Activated T-helper 2 cell treated with anti-CD3 and anti-CD28 coated beads, Interferon-gamma antibody, Interleukin-2, Interleukin-4, amounts not matched to agents 10 μg/mL and 5 μg/mL and 100 μg/mL, durations not matched to agents 14 hours and 24 hours and 36 hours (primary cell): ENCODE measurements around the gene JMJD4. TPM values are rescaled to one million over a fixed set of nuclear protein-coding genes. Genes with fewer than 3 reads are reported as not detected.
A peak's percentile ranks its signal among the peaks of the same experiment; 100 is the strongest.

Experiments
- DNase-seq: peaks from one replicate; pipeline ENCODE4 v3.0.0; 2021; ENCODE audit warnings: low spot score
- H3K27ac Mint-ChIP-seq: one replicate; pipeline ENCODE4 v1.8.0; 2021; ENCODE audit warnings: mixed read lengths
- H3K27me3 Mint-ChIP-seq: one replicate; pipeline ENCODE4 v1.8.0; 2021; ENCODE audit warnings: low read depth, mixed read lengths
- H3K36me3 Mint-ChIP-seq: one replicate; pipeline ENCODE4 v1.8.0; 2021; ENCODE audit warnings: low read depth, mixed read lengths
- H3K4me1 Mint-ChIP-seq: one replicate; pipeline ENCODE4 v1.8.0; 2021; ENCODE audit warnings: low read depth, mixed read lengths
- H3K4me3 Mint-ChIP-seq: one replicate; pipeline ENCODE4 v1.8.0; 2021; ENCODE audit warnings: low read depth, mild to moderate bottlenecking, moderate library complexity, mixed read lengths
- H3K9me3 Mint-ChIP-seq: one replicate; pipeline ENCODE4 v1.8.0; 2021; ENCODE audit warnings: mixed read lengths
- intact Hi-C: fragments of 100-400 bp; cut with micrococcal nuclease; formaldehyde crosslinking; loops from one replicate; pipeline ENCODE4 v1.15.1; 2023
- total RNA-seq: library from RNA; stranded (reverse); gene quantifications from 2 replicates; pipeline ENCODE4 v1.2.3, GENCODE V29; 2022

Gene JMJD4
- total RNA-seq, 1 donor from 2014 or later, result 26.6 TPM

- intact Hi-C loops, result loop anchor here (1.0 to 10.0 kb wide), 2 partner anchors 22 to 319 kb away; partner anchors contain the start of gene ARF1
- no peaks in the 10 kb centered on the region for H3K27me3 Mint-ChIP-seq
Measured at GRCh38 chr1:227766015-227766634, 31.0 kb upstream of the JMJD4 start.

GRCh38 chr1:227765261-227766014 is 30.3 kb upstream of the JMJD4 start:
- Mint-ChIP-seq H3K4me1 (peaks cover 72% of the 10 kb centered on the region), H3K4me3 (no peak overlapping the region), H3K27ac (no peak overlapping the region), H3K27me3 (no peaks in the 10 kb centered on the region), H3K36me3 (peaks cover 53% of the 10 kb centered on the region), H3K9me3 (no peaks in the 10 kb centered on the region)
- intact Hi-C loops, result loop anchor here (1.0 to 10.0 kb wide), 2 partner anchors 23 to 319 kb away; partner anchors contain the start of gene ARF1
- DNase-seq, result no peak

More at GRCh38 chr1:227766015-227766634, 31.0 kb upstream of the JMJD4 start:
- Mint-ChIP-seq H3K36me3 (peaks cover 48% of the 10 kb centered on the region), H3K9me3 (no peaks in the 10 kb centered on the region), H3K4me3 (peak overlapping the region; percentile 54), H3K4me1 (peaks cover 68% of the 10 kb centered on the region), H3K27ac (peak overlapping the region; percentile 65)
- peak; percentile 80 for DNase-seq

GRCh38 chr1:227764019-227764391 is 28.9 kb upstream of the JMJD4 start:
- Mint-ChIP-seq H3K27me3 (no peaks in the 10 kb centered on the region), H3K4me3 (no peak overlapping the region), H3K9me3 (no peaks in the 10 kb centered on the region), H3K27ac (no peak overlapping the region), H3K36me3 (peaks cover 65% of the 10 kb centered on the region), H3K4me1 (peaks cover 81% of the 10 kb centered on the region)
- DNase-seq, result no peak
- intact Hi-C loops, result loop anchor here (10.0 kb wide), 1 partner anchor 321 kb away; the partner anchor contains the start of gene ARF1

GRCh38 chr1:227763246-227764018 is 28.3 kb upstream of the JMJD4 start:
- DNase-seq, result no peak
- no peaks in the 10 kb centered on the region for H3K9me3 Mint-ChIP-seq
- H3K27ac Mint-ChIP-seq, result no peak overlapping the region
- H3K27me3 Mint-ChIP-seq, result no peaks in the 10 kb centered on the region
- no peak overlapping the region for H3K4me3 Mint-ChIP-seq
- H3K4me1 Mint-ChIP-seq, result peaks cover 81% of the 10 kb centered on the region
- intact Hi-C loops, result loop anchor here (2.0 to 10.0 kb wide), 2 partner anchors 283 to 321 kb away; partner anchors contain the start of gene ARF1
- peaks cover 65% of the 10 kb centered on the region for H3K36me3 Mint-ChIP-seq

GRCh38 chr1:227762231-227762911 is 27.3 kb upstream of the JMJD4 start:
- H3K27me3 Mint-ChIP-seq, result no peaks in the 10 kb centered on the region
- intact Hi-C loops, result loop anchor here (1.0 to 10.0 kb wide), 4 partner anchors 27 to 322 kb away; partner anchors contain the start of genes ARF1, JMJD4, SNAP47 and WNT9A
- H3K9me3 Mint-ChIP-seq, result no peaks in the 10 kb centered on the region
- H3K4me1 Mint-ChIP-seq, result peaks cover 80% of the 10 kb centered on the region
- DNase-seq, result peak; percentile 88
- peak overlapping the region; percentile 52 for H3K27ac Mint-ChIP-seq
- H3K36me3 Mint-ChIP-seq, result peaks cover 59% of the 10 kb centered on the region
- peak overlapping the region; percentile 30 for H3K4me3 Mint-ChIP-seq

GRCh38 chr1:227761621-227762230 is 26.6 kb upstream of the JMJD4 start:
- no peak for DNase-seq
- H3K9me3 Mint-ChIP-seq, result no peaks in the 10 kb centered on the region
- no peaks in the 10 kb centered on the region for H3K27me3 Mint-ChIP-seq
- H3K4me3 Mint-ChIP-seq, result no peak overlapping the region
- peaks cover 76% of the 10 kb centered on the region for H3K4me1 Mint-ChIP-seq
- H3K36me3 Mint-ChIP-seq, result peaks cover 59% of the 10 kb centered on the region
- intact Hi-C loops, result loop anchor here (1.0 to 10.0 kb wide), 4 partner anchors 26 to 323 kb away; partner anchors contain the start of genes ARF1, JMJD4, SNAP47 and WNT9A
- H3K27ac Mint-ChIP-seq, result peak overlapping the region; percentile 52

GRCh38 chr1:227760377-227760776 is 25.3 kb upstream of the JMJD4 start:
- intact Hi-C loops, result loop anchor here (10.0 kb wide), 1 partner anchor 324 kb away; the partner anchor contains the start of gene ARF1
- Mint-ChIP-seq H3K27ac (no peak overlapping the region), H3K27me3 (no peaks in the 10 kb centered on the region)

GRCh38 chr1:227759341-227760300 is 24.5 kb upstream of the JMJD4 start:
- Mint-ChIP-seq H3K9me3 (no peaks in the 10 kb centered on the region), H3K4me3 (no peak overlapping the region), H3K36me3 (peaks cover 52% of the 10 kb centered on the region), H3K4me1 (peaks cover 57% of the 10 kb centered on the region), H3K27me3 (no peaks in the 10 kb centered on the region), H3K27ac (no peak overlapping the region)
- no peak for DNase-seq
- intact Hi-C loops, result loop anchor here (10.0 kb wide), 1 partner anchor 325 kb away; the partner anchor contains the start of gene ARF1

More at GRCh38 chr1:227760377-227760776, 25.3 kb upstream of the JMJD4 start:
- peaks cover 64% of the 10 kb centered on the region for H3K4me1 Mint-ChIP-seq
- no peaks in the 10 kb centered on the region for H3K9me3 Mint-ChIP-seq
- peaks cover 52% of the 10 kb centered on the region for H3K36me3 Mint-ChIP-seq
- DNase-seq, result no peak
- no peak overlapping the region for H3K4me3 Mint-ChIP-seq

- Mint-ChIP-seq H3K27ac (no peak overlapping the region), H3K9me3 (no peaks in the 10 kb centered on the region), H3K4me1 (peaks cover 47% of the 10 kb centered on the region), H3K36me3 (peaks cover 42% of the 10 kb centered on the region), H3K27me3 (no peaks in the 10 kb centered on the region), H3K4me3 (no peak overlapping the region)
- intact Hi-C loops, result loop anchor here (1.0 kb wide), 1 partner anchor 30 kb away; no protein-coding TSS in a partner anchor
- DNase-seq, result no peak
Measured at GRCh38 chr1:227758366-227758765, 23.3 kb upstream of the JMJD4 start.

GRCh38 chr1:227757781-227758180 is 22.7 kb upstream of the JMJD4 start:
- H3K27ac Mint-ChIP-seq, result no peak overlapping the region
- no peaks in the 10 kb centered on the region for H3K9me3 Mint-ChIP-seq
- peaks cover 42% of the 10 kb centered on the region for H3K4me1 Mint-ChIP-seq
- H3K27me3 Mint-ChIP-seq, result no peaks in the 10 kb centered on the region
- H3K36me3 Mint-ChIP-seq, result peaks cover 42% of the 10 kb centered on the region
- H3K4me3 Mint-ChIP-seq, result no peak overlapping the region
- intact Hi-C loops, result loop anchor here (1.0 kb wide), 1 partner anchor 29 kb away; no protein-coding TSS in a partner anchor
- no peak for DNase-seq
